H1 (cell line): ENCODE data around the gene TECPR2. TPM values are rescaled to one million over a fixed set of nuclear protein-coding genes. Genes with fewer than 3 reads are reported as not detected.

Experiments
- GABPA ChIP-seq: IDR thresholded peaks from 2 replicates; pipeline ENCODE4 v1.6.1; 2011; ENCODE audit warnings: mild to moderate bottlenecking, low read length, moderate library complexity, borderline replicate concordance; ENCODE audit not compliant: insufficient read depth
- KDM1A ChIP-seq: fragments of 200-600, 300-600 bp; sonication (generic); IDR thresholded peaks from 2 replicates; pipeline ENCODE4 v1.7.1; 2016; ENCODE audit warnings: mild to moderate bottlenecking, low read length, borderline replicate concordance
- polyA plus RNA-seq, 7 experiments: library from polyadenylated mRNA; depleted of rRNA in 3 of 7; stranded (reverse) in 5 of 7; unstranded in 2 of 7; fragments of >200 nt in 5 of 7; fragments of 200-250 nt in 2 of 7; gene quantifications; 1 replicate in 5 of 7; 2 replicates in 1 of 7; 4 replicates in 1 of 7; pipeline versions ENCODE4 v1.2.1 to v1.2.3, GENCODE V29; 2011 to 2013; ENCODE audit warnings: missing spikeins in 2 of 7, mixed read lengths in 2 of 7
- total RNA-seq: library from RNA; stranded (reverse); fragmentation: NEBNext Ultra II Directional; extraction: Animal tissue kit (Norgen Biotek cat#: 25700); gene quantifications from 2 replicates; pipeline ENCODE4 v1.2.1, GENCODE V29; 2021

Gene TECPR2
- total and polyA plus RNA-seq, 2 of the 8 experiments (the other 6 are each of a cell fraction or from before 2014, with no cell fraction given) = 6.8 to 19.4 TPM

DNA sequence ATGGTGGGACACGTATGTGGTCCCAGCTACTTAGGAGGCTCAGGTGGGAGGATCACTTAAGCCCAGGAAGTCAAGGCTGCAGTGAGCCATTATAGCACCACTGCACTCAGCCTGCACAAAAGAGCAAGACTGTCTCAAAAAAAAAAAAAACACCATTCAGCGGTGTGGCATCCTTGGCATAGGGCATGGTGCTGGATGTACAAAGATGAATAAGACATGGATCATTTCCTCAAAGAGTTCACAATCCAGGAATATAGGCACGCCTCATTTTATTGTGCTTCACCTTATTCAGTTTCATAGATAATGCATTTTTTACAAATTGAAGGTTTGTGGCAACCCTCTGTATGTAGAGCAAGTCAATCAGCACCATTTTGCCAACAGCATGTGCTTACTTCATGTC is 6.5 kb upstream of the TECPR2 start (continued):
- TF ChIP-seq GABPA (no peak), KDM1A (no peak)
